GM12875 (cell line): ENCODE measurements around the gene UBE2E1.

Source experiments
- H3K4me3 ChIP-seq: one replicate; pipeline ENCODE4 v1.5.1; 2011; ENCODE audit warnings: low read depth, low read length, control low read depth
- CTCF ChIP-seq: IDR thresholded peaks from 2 replicates; pipeline ENCODE4 v1.5.1; 2011; ENCODE audit warnings: low read depth, mild to moderate bottlenecking, control low read depth, inconsistent platforms, low read length, moderate library complexity, borderline replicate concordance; ENCODE audit not compliant: insufficient read depth

UBE2E1 gene

GRCh38 chr3:23779841-23780240, 25.9 kb upstream of the UBE2E1 start:
- no peak for TF ChIP-seq CTCF
- no peak overlapping the region for H3K4me3 ChIP-seq

GRCh38 chr3:23781051-23781450, 24.7 kb upstream of the UBE2E1 start:
- no peak overlapping the region for H3K4me3 ChIP-seq
- no peak for TF ChIP-seq CTCF

GRCh38 chr3:23781871-23782270, 23.9 kb upstream of the UBE2E1 start:
- TF ChIP-seq CTCF = no peak
- H3K4me3 ChIP-seq = no peak overlapping the region

GRCh38 chr3:23785097-23785645, 20.6 kb upstream of the UBE2E1 start:
- no peak for TF ChIP-seq CTCF
- H3K4me3 ChIP-seq = no peak overlapping the region

GRCh38 chr3:23785882-23786281, 19.9 kb upstream of the UBE2E1 start:
- TF ChIP-seq CTCF = no peak
- no peak overlapping the region for H3K4me3 ChIP-seq

- TF ChIP-seq CTCF = no peak
- no peak overlapping the region for H3K4me3 ChIP-seq
These were observed 14.1 kb upstream of the UBE2E1 start for GRCh38 chr3:23791678-23792077.

GRCh38 chr3:23793528-23794134, 12.1 kb upstream of the UBE2E1 start:
- no peak for TF ChIP-seq CTCF
- no peak overlapping the region for H3K4me3 ChIP-seq
